PC-3 (cell line): ENCODE data around the gene PRLR. TPM values are rescaled to one million over a fixed set of nuclear protein-coding genes. Genes with fewer than 3 reads are reported as not detected.

Source experiments
- ATAC-seq: fragments of 200-7000 bp; cut with Tn5 transposase; 2 replicates; pipeline ENCODE4 v1.9.1; 2020; ENCODE audit warnings: mild to moderate bottlenecking, moderate library complexity
- BruUV-seq: library from RNA; stranded (reverse); fragments of 400-500 nt; replicated peaks from 2 replicates; lab custom pipeline; 2021; lab: Mats Ljungman, UMichigan
- CTCF ChIA-PET: fragments of 300-600 bp; sonication (Branson Sonifier 250); formaldehyde crosslinking; loops from one replicate; lab custom pipeline; 2022; ENCODE audit warnings: antibody characterized with exemption; lab: Charles Lee
- POLR2A ChIA-PET: fragments of 300-600 bp; sonication (Branson Sonifier 250); formaldehyde crosslinking; loops from one replicate; lab custom pipeline; 2022; ENCODE audit warnings: antibody characterized with exemption; ENCODE audit not compliant: unreplicated experiment; lab: Charles Lee
- DNase-seq: peaks from one replicate; pipeline ENCODE4 v3.0.0-alpha.2; 2015
- H2AFZ ChIP-seq: fragments of 300-600 bp; sonication (generic); 2 replicates; pipeline ENCODE4 v1.6.0; 2016; ENCODE audit warnings: antibody characterized with exemption, low read length
- H3F3A ChIP-seq: fragments of 300-600 bp; sonication (generic); one replicate; pipeline ENCODE4 v1.6.0; 2017; ENCODE audit warnings: antibody characterized with exemption, low read length, control low read depth, mild to moderate bottlenecking; ENCODE audit not compliant: unreplicated experiment
- H3K27ac ChIP-seq: fragments of 300-600 bp; sonication (generic); 2 replicates; pipeline ENCODE4 v1.5.1; 2016; ENCODE audit warnings: mild to moderate bottlenecking, low read length
- H3K27me3 ChIP-seq: fragments of 300-600 bp; sonication (generic); 2 replicates; pipeline ENCODE4 v1.6.1; 2016; ENCODE audit warnings: low read length, mixed read lengths
- H3K36me3 ChIP-seq: fragments of 300-600 bp; sonication (generic); 2 replicates; pipeline ENCODE4 v1.6.1; 2016; ENCODE audit warnings: low read depth, mixed run types, low read length, mixed read lengths
- H3K4me1 ChIP-seq: fragments of 300-600 bp; sonication (generic); 2 replicates; pipeline ENCODE4 v1.5.1; 2016; ENCODE audit warnings: low read length; ENCODE audit not compliant: insufficient read depth
- H3K4me2 ChIP-seq: fragments of 300-600 bp; sonication (generic); 2 replicates; pipeline ENCODE4 v1.6.0; 2016; ENCODE audit warnings: low read length
- H3K4me3 ChIP-seq: fragments of 300-600 bp; sonication (generic); 2 replicates; pipeline ENCODE4 v1.5.1; 2016; ENCODE audit warnings: mild to moderate bottlenecking, low read length, mixed read lengths
- H3K79me2 ChIP-seq: fragments of 300-600 bp; sonication (generic); 2 replicates; pipeline ENCODE4 v1.6.1; 2017; ENCODE audit warnings: low read length, mixed read lengths
- H3K9ac ChIP-seq: fragments of 300-600 bp; sonication (generic); 2 replicates; pipeline ENCODE4 v1.6.0; 2016; ENCODE audit warnings: mild to moderate bottlenecking, low read length
- H3K9me2 ChIP-seq: fragments of 300-600 bp; sonication (generic); replicated peaks from 2 replicates; pipeline ENCODE4 v1.6.1; 2016; ENCODE audit warnings: mixed run types, low read length, mixed read lengths
- H3K9me3 ChIP-seq: fragments of 300-600 bp; sonication (generic); 2 replicates; pipeline ENCODE4 v1.6.1; 2016; ENCODE audit warnings: low read length, mixed read lengths
- H4K20me1 ChIP-seq: fragments of 300-600 bp; sonication (generic); 2 replicates; pipeline ENCODE4 v1.6.1; 2016; ENCODE audit warnings: low read length, mixed read lengths
- EZH2 ChIP-seq: fragments of 300-600 bp; sonication (generic); IDR thresholded peaks from one replicate; pipeline ENCODE4 v1.6.1; 2017; ENCODE audit warnings: antibody characterized with exemption, mild to moderate bottlenecking, low read length; ENCODE audit not compliant: unreplicated experiment
- EZH2phosphoT487 ChIP-seq: fragments of 300-600 bp; sonication (generic); IDR thresholded peaks from 2 replicates; pipeline ENCODE4 v1.6.1; 2018; ENCODE audit warnings: mild to moderate bottlenecking, antibody characterized with exemption, low read length, borderline replicate concordance
- intact Hi-C: fragments of 100-400 bp; cut with micrococcal nuclease; formaldehyde crosslinking; loops from 2 replicates; pipeline ENCODE4 v1.9.0; 2023
- total RNA-seq: library from RNA; depleted of rRNA; stranded (reverse); fragments of >200 nt; gene quantifications from 2 replicates; pipeline ENCODE4 v1.2.3, GENCODE V29; 2014
- TF ChIP-seq, protein P1 (sequence below): fragments of 300-600 bp; sonication (generic); conservative IDR thresholded peaks from 2 replicates; pipeline ENCODE4 v1.5.1; 2017; ENCODE audit warnings: antibody characterized with exemption, low read depth, mild to moderate bottlenecking, low read length

PRLR gene
- total RNA-seq, 1 experiment from 2014 or later = 0.29 TPM

DNA sequence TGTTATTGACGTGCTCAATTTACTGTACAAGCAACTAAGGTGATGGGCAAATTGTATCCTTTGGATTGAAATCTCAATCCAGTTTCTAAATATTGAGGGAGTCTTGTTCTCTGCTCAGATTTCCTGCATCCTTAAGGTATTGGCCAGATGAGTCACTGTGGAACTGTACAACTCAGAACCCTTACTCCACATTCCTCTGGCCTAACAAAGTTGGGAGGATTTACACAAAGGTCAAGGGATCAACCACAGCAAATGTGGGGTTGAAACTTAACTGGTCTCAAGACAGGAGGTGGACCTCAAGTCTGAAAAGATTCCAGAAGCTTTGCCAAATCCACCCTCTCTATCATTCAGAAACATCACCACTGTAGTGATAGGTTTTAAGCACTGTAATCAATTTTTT is 101.0 kb downstream of the PRLR start:
- no peak for TF ChIP-seq EZH2
- TF ChIP-seq, protein P1, sequence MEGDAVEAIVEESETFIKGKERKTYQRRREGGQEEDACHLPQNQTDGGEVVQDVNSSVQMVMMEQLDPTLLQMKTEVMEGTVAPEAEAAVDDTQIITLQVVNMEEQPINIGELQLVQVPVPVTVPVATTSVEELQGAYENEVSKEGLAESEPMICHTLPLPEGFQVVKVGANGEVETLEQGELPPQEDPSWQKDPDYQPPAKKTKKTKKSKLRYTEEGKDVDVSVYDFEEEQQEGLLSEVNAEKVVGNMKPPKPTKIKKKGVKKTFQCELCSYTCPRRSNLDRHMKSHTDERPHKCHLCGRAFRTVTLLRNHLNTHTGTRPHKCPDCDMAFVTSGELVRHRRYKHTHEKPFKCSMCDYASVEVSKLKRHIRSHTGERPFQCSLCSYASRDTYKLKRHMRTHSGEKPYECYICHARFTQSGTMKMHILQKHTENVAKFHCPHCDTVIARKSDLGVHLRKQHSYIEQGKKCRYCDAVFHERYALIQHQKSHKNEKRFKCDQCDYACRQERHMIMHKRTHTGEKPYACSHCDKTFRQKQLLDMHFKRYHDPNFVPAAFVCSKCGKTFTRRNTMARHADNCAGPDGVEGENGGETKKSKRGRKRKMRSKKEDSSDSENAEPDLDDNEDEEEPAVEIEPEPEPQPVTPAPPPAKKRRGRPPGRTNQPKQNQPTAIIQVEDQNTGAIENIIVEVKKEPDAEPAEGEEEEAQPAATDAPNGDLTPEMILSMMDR = no peak
- no peak for TF ChIP-seq EZH2phosphoT487
- H3K4me1 ChIP-seq = peaks cover 38% of the 10 kb centered on the region
- no peaks in the 10 kb centered on the region for H3F3A ChIP-seq
- H3K36me3 ChIP-seq = no peaks in the 10 kb centered on the region
- H3K79me2 ChIP-seq = no peaks in the 10 kb centered on the region
- no peaks in the 10 kb centered on the region for H3K9me2 ChIP-seq
- no peak overlapping the region for H2AFZ ChIP-seq
- DNase-seq (peak; percentile 85), ATAC-seq (peak; percentile 74)
- ChIA-PET CTCF (no interaction called here), POLR2A (no interaction called here)
- peak overlapping the region; percentile 38; the same call in 1 of the 2 replicates for H3K9ac ChIP-seq
- peak overlapping the region; percentile 37 for H3K4me3 ChIP-seq
- no peaks in the 10 kb centered on the region for H4K20me1 ChIP-seq
- intact Hi-C loops = no loop called here
- peak overlapping the region; percentile 74 for H3K4me2 ChIP-seq
- H3K27me3 ChIP-seq = no peaks in the 10 kb centered on the region
- no TSS peak for BruUV-seq
- H3K9me3 ChIP-seq = no peaks in the 10 kb centered on the region
- H3K27ac ChIP-seq = peak overlapping the region; percentile 92

DNA sequence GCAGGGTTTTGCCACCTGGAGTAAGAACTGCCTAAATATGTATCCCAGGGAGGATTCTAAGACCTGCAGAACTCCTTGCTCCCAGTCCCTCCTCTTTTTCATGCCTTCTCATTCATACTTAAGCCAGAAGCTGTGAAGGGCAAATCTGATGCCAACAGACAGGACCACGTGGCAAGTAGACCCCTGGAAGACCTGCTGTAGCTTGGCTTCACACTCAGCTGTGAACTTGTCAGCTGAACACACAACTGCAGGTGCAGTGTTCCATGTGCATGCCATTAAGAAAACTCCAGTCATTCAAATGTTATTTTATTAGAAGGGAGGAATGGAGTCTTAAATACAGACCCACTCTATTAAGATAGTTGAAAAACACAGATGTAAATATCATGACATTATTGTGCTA is 103.3 kb downstream of the PRLR start:
- TF ChIP-seq, protein P1 = no peak
- TF ChIP-seq EZH2 (no peak), EZH2phosphoT487 (no peak)
- BruUV-seq = no TSS peak
- peaks cover 32% of the 10 kb centered on the region for H3K4me1 ChIP-seq
- no peaks in the 10 kb centered on the region for H3F3A ChIP-seq
- no peaks in the 10 kb centered on the region for H3K36me3 ChIP-seq
- intact Hi-C loops = no loop called here
- H3K27ac ChIP-seq = no peak overlapping the region
- ChIA-PET POLR2A (no interaction called here), CTCF (no interaction called here)
- no peaks in the 10 kb centered on the region for H3K9me2 ChIP-seq
- DNase-seq (no peak), ATAC-seq (no peak)
- no peaks in the 10 kb centered on the region for H3K9me3 ChIP-seq
- H3K27me3 ChIP-seq = no peaks in the 10 kb centered on the region
- no peaks in the 10 kb centered on the region for H3K79me2 ChIP-seq
- H2AFZ ChIP-seq = no peak overlapping the region
- no peak overlapping the region for H3K4me3 ChIP-seq
- no peak overlapping the region for H3K4me2 ChIP-seq
- H3K9ac ChIP-seq = no peak overlapping the region
- H4K20me1 ChIP-seq = no peaks in the 10 kb centered on the region

DNA sequence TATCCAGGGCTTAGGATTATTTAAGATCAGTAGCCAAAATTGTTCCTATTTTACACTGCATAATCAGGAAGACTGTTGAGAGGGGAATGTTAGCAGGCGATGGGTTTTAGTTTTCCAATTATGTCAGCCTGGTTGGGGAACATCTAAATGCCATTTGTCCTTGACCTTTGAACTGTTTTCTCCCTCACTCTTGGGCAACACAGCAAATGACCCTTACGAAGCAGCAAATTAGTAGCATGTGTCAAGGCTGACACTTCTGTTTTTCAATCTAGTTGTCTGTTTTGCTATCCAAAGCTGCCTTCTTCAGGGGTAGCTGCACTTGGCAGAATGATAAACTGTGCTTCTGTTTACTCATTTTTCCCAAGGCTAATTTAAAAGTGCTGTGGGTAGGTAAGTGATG is 104.5 kb downstream of the PRLR start:
- H3K4me3 ChIP-seq = no peak overlapping the region
- H3F3A ChIP-seq = no peaks in the 10 kb centered on the region
- H3K36me3 ChIP-seq = no peaks in the 10 kb centered on the region
- ChIA-PET CTCF (no interaction called here), POLR2A (no interaction called here)
- H2AFZ ChIP-seq = no peak overlapping the region
- TF ChIP-seq EZH2phosphoT487 (no peak), EZH2 (no peak)
- TF ChIP-seq, protein P1 = no peak
- intact Hi-C loops = no loop called here
- no peaks in the 10 kb centered on the region for H3K9me2 ChIP-seq
- BruUV-seq = no TSS peak
- DNase-seq (no peak), ATAC-seq (no peak)
- H3K4me1 ChIP-seq = peaks cover 27% of the 10 kb centered on the region
- H3K27me3 ChIP-seq = no peaks in the 10 kb centered on the region
- H3K9ac ChIP-seq = no peak overlapping the region
- H3K27ac ChIP-seq = no peak overlapping the region
- H3K79me2 ChIP-seq = no peaks in the 10 kb centered on the region
- H3K9me3 ChIP-seq = no peaks in the 10 kb centered on the region
- no peaks in the 10 kb centered on the region for H4K20me1 ChIP-seq
- no peak overlapping the region for H3K4me2 ChIP-seq
